B cell (primary cell): Measurements from ENCODE around the gene MAU2. TPM values are rescaled to one million over a fixed set of nuclear protein-coding genes. Genes with fewer than 3 reads are reported as not detected.
A peak's percentile ranks its signal among the peaks of the same experiment; 100 is the strongest.

Experiments
- ATAC-seq: fragments of 200-7000 bp; cut with Tn5 transposase; one replicate; pipeline ENCODE4 v1.10.0; 2021; ENCODE audit warnings: low read depth, mild to moderate bottlenecking, moderate number of reproducible peaks, moderate library complexity
- CTCF ChIA-PET: fragments of 350-600 bp; sonication (Branson Sonifier 250); formaldehyde crosslinking; loops from one replicate; lab custom pipeline; 2021; ENCODE audit warnings: antibody characterized with exemption, inconsistent platforms; lab: Charles Lee
- POLR2A ChIA-PET: fragments of 350-600 bp; sonication (Branson Sonifier 250); formaldehyde crosslinking; loops from one replicate; lab custom pipeline; 2021; ENCODE audit warnings: antibody characterized with exemption; lab: Charles Lee
- DNase-seq: peaks from one replicate; pipeline ENCODE4 v3.0.0; 2013
- H2AFZ ChIP-seq: 2 replicates; pipeline ENCODE4 v1.6.1; 2012; ENCODE audit warnings: mild to moderate bottlenecking, low read depth, low read length; ENCODE audit not compliant: insufficient read depth, poor library complexity, severe bottlenecking
- H3K27ac ChIP-seq, 2 donors: 1 replicate in 1 of 2; 2 replicates in 1 of 2; pipeline ENCODE4 v1.5.1; 2012 to 2013; ENCODE audit warnings: low read length in 2 of 2, mild to moderate bottlenecking in 2 of 2, moderate library complexity in 1 of 2
- H3K27me3 ChIP-seq, 4 experiments: fragments of 200-600 bp in 1 of 4; sonication (generic) in 1 of 4; replicated peaks in 1 of 4; 1 replicate in 2 of 4; 2 replicates in 2 of 4; pipeline versions ENCODE4 v1.6.1 to v1.7.0; 2013 to 2016; ENCODE audit warnings: low read length in 3 of 4, mild to moderate bottlenecking in 2 of 4, mixed read lengths in 1 of 4, moderate library complexity in 1 of 4; ENCODE audit not compliant: insufficient read depth in 4 of 4, control insufficient read depth in 3 of 4; ENCODE audit errors: control extremely low read depth in 1 of 4
- H3K36me3 ChIP-seq, 2 experiments: replicated peaks in 1 of 2; 1 replicate in 1 of 2; 2 replicates in 1 of 2; pipeline versions ENCODE4 v1.6.1 to v1.7.1; 2013; ENCODE audit warnings: low read length in 1 of 2; ENCODE audit not compliant: insufficient read depth in 2 of 2, control insufficient read depth in 1 of 2; ENCODE audit errors: control extremely low read depth in 1 of 2, extremely low read depth in 1 of 2
- H3K4me1 ChIP-seq, 2 donors: fragments of 200-600 bp in 1 of 2; sonication (generic) in 1 of 2; 1 replicate in 1 of 2; 2 replicates in 1 of 2; pipeline versions ENCODE4 v1.5.1 to v1.6.1; 2013 to 2017; ENCODE audit warnings: low read length in 2 of 2; ENCODE audit not compliant: control insufficient read depth in 2 of 2, insufficient read depth in 2 of 2
- H3K4me2 ChIP-seq: replicated peaks from 2 replicates; pipeline ENCODE3; 2012; ENCODE audit warnings: mild to moderate bottlenecking, low read depth, low read length; ENCODE audit not compliant: poor library complexity, severe bottlenecking
- H3K4me3 ChIP-seq, 5 experiments: fragments of 200-600 bp in 1 of 5; sonication (generic) in 1 of 5; 1 replicate in 3 of 5; 2 replicates in 2 of 5; pipeline versions ENCODE4 v1.5.1 to v1.7.0; 2011 to 2016; ENCODE audit warnings: low read length in 4 of 5, mild to moderate bottlenecking in 4 of 5, low read depth in 2 of 5, control low read depth in 1 of 5, moderate library complexity in 1 of 5; ENCODE audit not compliant: insufficient read depth in 1 of 5; ENCODE audit errors: control extremely low read depth in 1 of 5, extremely low read depth in 1 of 5
- H3K79me2 ChIP-seq: fragments of 200-600 bp; sonication (generic); one replicate; pipeline ENCODE4 v1.6.0; 2016; ENCODE audit warnings: low read length; ENCODE audit not compliant: control insufficient read depth, insufficient read depth
- H3K9ac ChIP-seq: fragments of 200-600 bp; sonication (generic); 2 replicates; pipeline ENCODE4 v1.6.1; 2017; ENCODE audit warnings: mild to moderate bottlenecking, low read length, moderate library complexity
- H3K9me3 ChIP-seq, 3 donors: one replicate each; pipeline versions ENCODE4 v1.6.1 to v1.7.1; 2013; ENCODE audit warnings: low read length in 2 of 3; ENCODE audit not compliant: control insufficient read depth in 2 of 3, insufficient read depth in 1 of 3; ENCODE audit errors: control extremely low read depth in 1 of 3
- H4K20me1 ChIP-seq: 2 replicates; pipeline ENCODE4 v1.6.0; 2012; ENCODE audit warnings: mild to moderate bottlenecking, low read length; ENCODE audit not compliant: insufficient read depth, control insufficient read depth, poor library complexity, severe bottlenecking
- H3K27ac Mint-ChIP-seq: one replicate; pipeline ENCODE4 v1.8.0; 2021; ENCODE audit warnings: mixed read lengths
- H3K27me3 Mint-ChIP-seq: one replicate; pipeline ENCODE4 v1.8.0; 2021; ENCODE audit warnings: mixed read lengths
- H3K4me1 Mint-ChIP-seq: one replicate; pipeline ENCODE4 v1.8.0; 2021; ENCODE audit warnings: mixed read lengths
- H3K4me3 Mint-ChIP-seq: one replicate; pipeline ENCODE4 v1.8.0; 2021; ENCODE audit warnings: mixed read lengths
- H3K9me3 Mint-ChIP-seq: one replicate; pipeline ENCODE4 v1.8.0; 2022; ENCODE audit warnings: mixed read lengths; ENCODE audit not compliant: insufficient read depth
- CTCF ChIP-seq: fragments of 200-600 bp; IDR thresholded peaks from one replicate; pipeline ENCODE4 v1.8.0; 2022; ENCODE audit warnings: antibody characterized with exemption, mild to moderate bottlenecking
- EZH2 ChIP-seq: IDR thresholded peaks from 2 replicates; pipeline ENCODE4 v1.6.1; 2012; ENCODE audit warnings: borderline replicate concordance, low read depth, mild to moderate bottlenecking, moderate library complexity, low read length; ENCODE audit not compliant: insufficient read depth, poor library complexity, severe bottlenecking
- WGBS: methylation state at CpG from one replicate; pipeline ENCODE4 v1.1.5; 2013; ENCODE audit warnings: missing lambda C conversion rate; ENCODE audit not compliant: insufficient coverage; 5-methylcytosine and 5-hydroxymethylcytosine counted together
- intact Hi-C: fragments of 100-400 bp; cut with micrococcal nuclease; formaldehyde crosslinking; loops from one replicate; pipeline ENCODE4 v1.10.0; 2022
- polyA plus RNA-seq: library from polyadenylated mRNA; depleted of rRNA; stranded (reverse); fragments of >200 nt; gene quantifications from 2 replicates; pipeline ENCODE4 v1.2.3, GENCODE V29; 2012
- total RNA-seq, 2 donors: library from RNA; stranded (reverse); fragments of 120-200 nt in 1 of 2; gene quantifications; 1 replicate in 1 of 2; 2 replicates in 1 of 2; pipeline versions ENCODE4 v1.2.3 to v1.2.4, GENCODE V29; 2013 to 2022

Gene MAU2
- total and polyA plus RNA-seq, 2 donors (not counting 1 experiment from before 2014, with no cell fraction given), result 87.7 to 199 TPM

GRCh38 chr19:19406878-19407632, 86.4 kb downstream of the MAU2 start:
- TF ChIP-seq CTCF (peak; percentile 40), EZH2 (no peak)
- Histone ChIP-seq H3K9me3 (peaks cover 0 to 3% (median 0%) of the 10 kb centered on the region in 3 donors), H3K4me1 (peaks cover 32 to 51% of the 10 kb centered on the region in 2 donors), H3K27me3 (no peaks in the 10 kb centered on the region), H3K4me2 (peak overlapping the region; percentile 88), H3K36me3 (no peaks in the 10 kb centered on the region), H3K4me3 (peak overlapping the region; percentile 55 to 86 (median 70)), H3K9ac (peak overlapping the region; percentile 69), H3K79me2 (peaks cover 71% of the 10 kb centered on the region), H2AFZ (peak overlapping the region; percentile 62), H3K27ac (peak overlapping the region; percentile 34 to 70), H4K20me1 (peaks cover 51% of the 10 kb centered on the region)
- intact Hi-C loops, result loop anchor here (5.0 kb wide), 2 partner anchors 40 to 55 kb away; no protein-coding TSS in a partner anchor
- WGBS, result 53% methylated on average over 3 of the region's 12 CpGs
- DNase-seq, result peak; percentile 61
- Mint-ChIP-seq H3K27me3 (no peaks in the 10 kb centered on the region), H3K9me3 (no peaks in the 10 kb centered on the region), H3K4me1 (peaks cover 54% of the 10 kb centered on the region), H3K27ac (peak overlapping the region; percentile 92), H3K4me3 (peak overlapping the region; percentile 84)
- POLR2A ChIA-PET, result interaction anchor here (1.1 to 2.8 kb wide), 4 partner anchors 22 to 81 kb away, joined by 4 to 45 read pairs (median 6); no protein-coding TSS in a partner anchor
- no peak for ATAC-seq
- CTCF ChIA-PET, result interaction anchor here (1.1 to 8.4 kb wide), 7 partner anchors 11 to 125 kb away, joined by 3 to 91 read pairs (median 4); no protein-coding TSS in a partner anchor

GRCh38 chr19:19407633-19407930, 87.0 kb downstream of the MAU2 start:
- Mint-ChIP-seq H3K27ac (peak overlapping the region; percentile 92), H3K27me3 (no peaks in the 10 kb centered on the region), H3K4me1 (peaks cover 57% of the 10 kb centered on the region), H3K4me3 (peak overlapping the region; percentile 84), H3K9me3 (no peaks in the 10 kb centered on the region)
- no CpG with 5 or more reads among the region's 4 CpGs for WGBS
- Histone ChIP-seq H3K9me3 (peaks cover 0 to 3% (median 0%) of the 10 kb centered on the region in 3 donors), H4K20me1 (peaks cover 55% of the 10 kb centered on the region), H3K27me3 (no peaks in the 10 kb centered on the region), H3K27ac (peak overlapping the region in 1 of 2 donors; percentile 70), H2AFZ (no peak overlapping the region), H3K79me2 (peaks cover 75% of the 10 kb centered on the region), H3K4me3 (peak overlapping the region in 1 of 5 experiments; percentile 20), H3K9ac (no peak overlapping the region), H3K4me2 (peak overlapping the region; percentile 88), H3K36me3 (no peaks in the 10 kb centered on the region), H3K4me1 (peaks cover 32 to 51% of the 10 kb centered on the region in 2 donors)
- ChIA-PET POLR2A (interaction anchor here (1.4 to 1.6 kb wide), 2 partner anchors 43 to 80 kb away, joined by 6 to 7 read pairs; no protein-coding TSS in a partner anchor), CTCF (interaction anchor here (1.1 to 8.4 kb wide), 5 partner anchors 10 to 83 kb away, joined by 3 to 91 read pairs (median 5); no protein-coding TSS in a partner anchor)
- ATAC-seq, result no peak
- DNase-seq, result no peak
- no peak for TF ChIP-seq EZH2
- TF ChIP-seq CTCF, result no peak
- intact Hi-C loops, result loop anchor here (5.0 kb wide), 2 partner anchors 40 to 55 kb away; no protein-coding TSS in a partner anchor
